Right cardiac atrium (tissue), 5 donors: ENCODE results near the gene SH2B3. TPM values are rescaled to one million over a fixed set of nuclear protein-coding genes. Genes with fewer than 3 reads are reported as not detected.
A peak's percentile ranks its signal among the peaks of the same experiment; 100 is the strongest.
"Not testable (repeated sequence)": the region's sequence is repeated elsewhere in the genome, so short reads cannot be mapped to it uniquely, and the experiment has no call there.

Source experiments
- ATAC-seq, 2 donors: fragments of 200-7000 bp; cut with Tn5 transposase; one replicate each; pipeline versions ENCODE4 v1.8.0 to v1.9.1; 2020; ENCODE audit warnings: moderate library complexity in 2 of 2, mild to moderate bottlenecking in 1 of 2
- DNase-seq, 3 donors: peaks; one replicate each; pipeline ENCODE4 v3.0.0-alpha.2; 2020
- H3K27ac ChIP-seq: one replicate; pipeline ENCODE4 v1.5.1; 2013; ENCODE audit warnings: mild to moderate bottlenecking, low read length, control low read depth, moderate library complexity
- H3K27me3 ChIP-seq: one replicate; pipeline ENCODE4 v1.6.1; 2013; ENCODE audit not compliant: control insufficient read depth, insufficient read depth
- H3K4me1 ChIP-seq: one replicate; pipeline ENCODE4 v1.6.1; 2013; ENCODE audit warnings: low read length; ENCODE audit not compliant: control insufficient read depth, insufficient read depth
- H3K4me3 ChIP-seq: one replicate; pipeline ENCODE4 v1.5.1; 2013; ENCODE audit warnings: low read length, control low read depth
- H3K9me3 ChIP-seq: one replicate; pipeline ENCODE4 v1.6.1; 2013; ENCODE audit warnings: low read length; ENCODE audit not compliant: control insufficient read depth
- WGBS: extraction: QIAGEN DNeasy Blood & Tissue Kit; methylation state at CpG from one replicate; pipeline ENCODE4 v1.1.7; 2013; 5-methylcytosine and 5-hydroxymethylcytosine counted together
- intact Hi-C, 4 donors: fragments of 100-400 bp; cut with DNase I; formaldehyde crosslinking; loops; one replicate each; pipeline versions ENCODE4 v1.11.0 to v1.14.0; 2022 to 2023
- polyA plus RNA-seq: library from polyadenylated mRNA; stranded (reverse); fragments of 200-250 nt; gene quantifications from one replicate; pipeline ENCODE4 v1.2.3, GENCODE V29; 2013
- total RNA-seq, 4 donors: library from RNA; stranded (reverse); fragmentation: NEBNext Ultra II Directional; extraction: Animal tissue kit (Norgen Biotek cat#: 25700); gene quantifications; one replicate each; pipeline ENCODE4 v1.2.1, GENCODE V29; 2021
- donor health status: healthy with polysubstance abuse.
- donor health status: DM: no; HTN: yes; CAD: no.
- donor health status: DM: no; HTN: no; CAD: no.
- donor health status: DM: no; HTN: yes; CAD: no; lungs with severe emphysema.
- donor health status: DM: yes; HTN: yes; CAD: no.

SH2B3 gene
- total and polyA plus RNA-seq, 5 donors: 10.3 to 31.2 (median 28.9) TPM

DNA sequence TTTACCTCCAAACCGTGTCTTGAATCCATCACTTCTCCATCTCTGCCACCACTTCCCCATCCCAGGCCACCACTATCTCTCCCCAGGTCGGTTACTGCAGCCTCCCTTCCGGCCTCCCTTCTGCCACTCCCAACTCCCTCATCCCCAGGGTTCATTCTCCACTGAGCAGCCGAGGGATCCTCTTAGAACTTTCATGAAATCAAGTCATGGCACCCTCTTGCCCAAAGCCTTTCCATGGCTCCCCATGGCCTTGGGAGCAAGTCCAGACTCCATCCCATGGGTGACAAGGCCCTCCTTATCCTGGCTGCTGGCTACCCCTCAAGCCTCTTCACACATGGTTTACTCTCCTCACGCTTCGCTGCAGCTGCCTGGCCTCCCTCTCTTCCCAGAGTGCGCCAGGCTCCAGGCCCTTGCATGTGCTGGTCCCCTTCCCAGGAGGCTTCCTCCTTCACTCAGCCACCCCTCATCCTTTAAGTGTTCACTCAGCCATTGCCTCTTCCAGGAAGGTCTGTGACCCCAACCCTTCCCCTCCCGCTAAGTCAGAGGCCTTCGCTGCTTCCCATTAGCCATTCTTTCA is 17.9 kb upstream of the SH2B3 start:
- no peak for DNase-seq
- WGBS: 84% methylated on average over 9 of the region's 9 CpGs

DNA sequence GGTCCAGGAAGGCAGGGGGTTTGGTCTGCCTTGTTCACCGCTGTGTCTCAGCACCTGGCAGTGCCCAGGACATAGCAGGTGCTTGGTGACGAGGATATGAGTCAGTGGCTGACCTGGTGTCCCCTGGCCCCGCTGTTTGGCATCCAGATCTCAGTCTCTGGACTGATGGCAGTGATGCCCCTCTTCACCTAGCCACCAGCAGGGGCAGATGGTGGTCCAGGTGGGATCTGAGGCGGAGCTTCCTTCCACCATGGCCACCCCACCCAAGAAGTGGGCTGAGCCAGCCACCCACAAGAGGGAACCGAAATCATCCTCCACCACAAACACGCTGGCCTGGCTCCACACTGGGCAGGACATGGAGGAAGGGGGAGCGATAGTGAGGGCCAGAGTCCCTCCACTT is 16.1 kb upstream of the SH2B3 start:
- Histone ChIP-seq H3K27ac (no peak overlapping the region), H3K9me3 (no peaks in the 10 kb centered on the region), H3K4me1 (no peaks in the 10 kb centered on the region), H3K27me3 (no peaks in the 10 kb centered on the region), H3K4me3 (no peak overlapping the region)
- intact Hi-C loops: loop anchor here in 1 of 4 donors (10.0 kb wide), 1 partner anchor 135 kb away; no protein-coding TSS in a partner anchor
- DNase-seq (peak in 1 of 3 donors; percentile 57), ATAC-seq (no peak)
- WGBS: 80% methylated on average over 7 of the region's 7 CpGs

More for the DNA sequence above, 17.9 kb upstream of the SH2B3 start:
- no peak overlapping the region for H3K4me3 ChIP-seq
- H3K27me3 ChIP-seq: no peaks in the 10 kb centered on the region
- no peak for ATAC-seq
- no peak overlapping the region for H3K27ac ChIP-seq
- H3K4me1 ChIP-seq: no peaks in the 10 kb centered on the region
- no peaks in the 10 kb centered on the region for H3K9me3 ChIP-seq
- intact Hi-C loops: no loop called here

DNA sequence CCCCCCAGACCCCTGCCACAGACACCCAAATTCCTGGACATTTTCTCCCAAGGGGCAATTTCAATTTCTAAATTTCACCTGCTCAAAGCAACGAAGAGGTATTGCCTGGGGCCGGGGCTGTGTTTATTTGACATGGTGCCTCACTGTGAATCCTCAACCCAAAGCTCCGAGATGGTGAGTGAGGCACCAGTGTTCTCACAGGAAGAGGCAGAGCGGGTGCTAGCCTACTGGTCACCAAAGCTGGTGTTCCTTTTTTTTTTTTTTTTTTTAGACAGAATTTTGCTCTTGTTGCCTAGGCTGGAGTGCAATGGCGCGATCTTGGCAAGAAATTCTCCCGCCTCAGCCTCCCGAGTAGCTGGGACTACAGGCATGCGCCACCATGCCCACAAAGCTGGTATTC is 14.8 kb upstream of the SH2B3 start:
- Histone ChIP-seq H3K4me1 (no peaks in the 10 kb centered on the region), H3K4me3 (no peak overlapping the region), H3K27me3 (no peaks in the 10 kb centered on the region), H3K9me3 (no peaks in the 10 kb centered on the region), H3K27ac (no peak overlapping the region)
- WGBS: 87% methylated on average over 9 of the region's 9 CpGs
- intact Hi-C loops: loop anchor here in 1 of 4 donors (10.0 kb wide), 1 partner anchor 134 kb away; no protein-coding TSS in a partner anchor
- DNase-seq (no peak), ATAC-seq (no peak)

DNA sequence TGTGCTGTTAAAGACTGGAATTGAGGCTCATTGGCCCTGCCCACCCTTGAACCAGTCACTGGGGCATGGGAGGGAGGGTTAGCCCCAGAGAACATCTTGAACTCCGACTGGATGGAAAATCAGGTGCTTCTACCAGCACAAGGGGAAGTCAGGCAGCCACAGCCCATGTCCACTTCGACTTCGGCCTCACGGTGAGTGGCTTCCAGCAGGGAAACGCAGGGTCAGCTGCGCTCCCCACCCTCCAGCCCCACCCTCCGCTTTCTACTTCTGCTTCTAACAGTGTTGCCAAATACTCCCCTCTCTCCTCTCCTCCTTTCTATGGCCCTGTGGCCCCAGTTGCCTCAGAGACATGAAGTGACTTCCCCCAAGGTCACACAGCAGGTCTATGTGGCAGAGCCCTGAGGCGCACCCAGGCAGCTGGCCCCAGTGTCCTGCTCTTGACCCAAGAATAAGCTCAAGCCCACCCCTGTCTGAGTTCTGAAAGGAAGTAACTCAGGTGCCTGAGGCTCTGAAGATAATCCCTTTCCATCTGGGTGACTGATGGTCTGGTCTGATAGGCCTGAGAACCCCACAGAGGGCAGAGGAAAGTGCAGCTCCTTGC is 11.9 kb upstream of the SH2B3 start:
- Histone ChIP-seq H3K9me3 (no peaks in the 10 kb centered on the region), H3K4me3 (no peak overlapping the region), H3K27ac (no peak overlapping the region), H3K4me1 (no peaks in the 10 kb centered on the region), H3K27me3 (no peaks in the 10 kb centered on the region)
- DNase-seq: peak in 2 of 3 donors; percentile 77 to 78
- 78% methylated on average over 8 of the region's 8 CpGs for WGBS
- intact Hi-C loops: loop anchor here in 1 of 4 donors (10.0 kb wide), 1 partner anchor 131 kb away; no protein-coding TSS in a partner anchor
- peak; percentile 25 to 49 for ATAC-seq

DNA sequence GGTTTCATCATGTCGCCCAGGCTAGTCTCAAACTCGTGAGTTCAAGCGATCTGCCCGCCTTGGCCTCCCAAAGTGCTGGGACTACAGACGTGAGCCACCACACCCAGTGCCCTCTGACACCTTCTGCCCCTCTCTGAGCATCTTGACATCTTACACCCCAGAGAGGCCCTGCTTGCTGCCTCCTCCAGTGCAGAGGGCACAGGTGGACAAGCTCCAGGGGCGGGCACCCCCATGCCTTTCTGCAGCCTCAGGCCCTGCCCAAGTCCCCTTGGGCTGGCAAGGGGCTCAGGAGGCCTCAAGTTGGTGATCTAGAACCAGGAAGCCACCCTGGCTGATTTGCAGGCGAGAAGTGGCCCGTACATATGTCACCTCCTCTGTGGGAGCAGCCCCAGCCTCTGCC is 11.2 kb upstream of the SH2B3 start:
- no peaks in the 10 kb centered on the region for H3K9me3 ChIP-seq
- no peak overlapping the region for H3K4me3 ChIP-seq
- no peak overlapping the region for H3K27ac ChIP-seq
- H3K27me3 ChIP-seq: no peaks in the 10 kb centered on the region
- DNase-seq (no peak), ATAC-seq (no peak)
- no peaks in the 10 kb centered on the region for H3K4me1 ChIP-seq
- intact Hi-C loops: loop anchor here in 1 of 4 donors (10.0 kb wide), 1 partner anchor 130 kb away; no protein-coding TSS in a partner anchor
- 82% methylated on average over 8 of the region's 8 CpGs for WGBS

DNA sequence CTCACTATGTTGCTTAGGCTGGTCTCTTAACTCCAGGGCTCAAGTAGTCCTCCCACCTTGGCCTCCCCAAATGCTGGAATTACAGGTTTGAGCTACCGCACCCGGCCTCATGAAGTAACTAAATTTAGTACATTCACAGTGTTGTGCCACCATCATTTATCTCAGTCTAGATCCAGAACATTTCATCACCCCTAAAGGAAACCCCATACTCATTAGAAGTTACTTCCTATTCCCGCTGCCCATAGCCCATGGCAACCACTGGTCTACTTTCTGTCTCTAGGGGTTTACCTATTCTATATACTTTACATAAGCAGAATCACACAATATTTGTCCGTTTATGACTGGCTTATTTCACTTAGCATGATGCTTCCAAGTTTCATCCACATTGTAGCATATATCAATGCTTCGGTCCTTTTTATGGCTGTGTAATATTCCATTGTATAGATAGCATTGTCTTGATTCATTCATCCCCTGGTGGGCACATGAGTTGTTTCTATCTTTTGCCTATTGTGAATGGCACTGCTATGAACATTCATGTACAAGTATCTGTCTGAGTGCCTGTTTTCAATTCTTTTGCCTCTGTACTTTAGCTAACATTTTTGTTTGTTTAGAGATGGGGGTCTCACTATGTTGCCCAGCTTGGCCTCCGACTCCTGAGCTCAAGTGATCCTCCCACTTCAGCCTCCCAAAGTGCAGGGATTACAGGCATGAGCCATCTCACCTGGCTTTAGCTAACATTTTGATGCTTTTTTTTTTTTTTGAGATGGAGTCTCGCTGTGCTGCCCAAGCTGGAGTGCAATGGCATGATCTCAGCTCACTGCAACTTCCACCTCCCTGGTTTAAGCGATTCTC is 10.2 kb upstream of the SH2B3 start:
- H3K27ac ChIP-seq: no peak overlapping the region
- WGBS: 88% methylated on average over 8 of the region's 8 CpGs
- intact Hi-C loops: loop anchor here (2.0 to 10.0 kb wide), 3 partner anchors 55 to 129 kb away; no protein-coding TSS in a partner anchor
- H3K9me3 ChIP-seq: no peaks in the 10 kb centered on the region
- ATAC-seq (no peak), DNase-seq (no peak)
- no peaks in the 10 kb centered on the region for H3K27me3 ChIP-seq
- H3K4me1 ChIP-seq: no peaks in the 10 kb centered on the region
- H3K4me3 ChIP-seq: no peak overlapping the region

DNA sequence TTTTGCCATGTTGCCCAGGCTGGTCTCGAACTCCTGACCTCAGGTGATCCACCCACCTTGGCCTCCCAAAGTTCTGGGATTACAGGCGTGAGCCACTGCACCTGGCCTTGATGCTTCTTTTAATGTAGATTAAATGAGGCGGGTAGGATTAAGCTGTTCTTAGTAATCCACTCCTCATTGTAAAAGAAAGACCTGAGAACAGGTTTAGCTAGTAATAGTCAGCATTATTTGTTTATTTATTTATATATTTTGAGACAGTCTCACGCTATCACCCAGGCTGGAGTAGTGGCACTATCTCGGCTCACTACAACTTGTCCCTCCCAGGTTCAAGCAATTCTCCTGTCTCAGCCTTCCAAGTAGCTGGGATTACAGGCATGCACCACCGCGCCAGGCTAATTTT is 9.5 kb upstream of the SH2B3 start:
- WGBS: 89% methylated on average over 7 of the region's 7 CpGs

DNA sequence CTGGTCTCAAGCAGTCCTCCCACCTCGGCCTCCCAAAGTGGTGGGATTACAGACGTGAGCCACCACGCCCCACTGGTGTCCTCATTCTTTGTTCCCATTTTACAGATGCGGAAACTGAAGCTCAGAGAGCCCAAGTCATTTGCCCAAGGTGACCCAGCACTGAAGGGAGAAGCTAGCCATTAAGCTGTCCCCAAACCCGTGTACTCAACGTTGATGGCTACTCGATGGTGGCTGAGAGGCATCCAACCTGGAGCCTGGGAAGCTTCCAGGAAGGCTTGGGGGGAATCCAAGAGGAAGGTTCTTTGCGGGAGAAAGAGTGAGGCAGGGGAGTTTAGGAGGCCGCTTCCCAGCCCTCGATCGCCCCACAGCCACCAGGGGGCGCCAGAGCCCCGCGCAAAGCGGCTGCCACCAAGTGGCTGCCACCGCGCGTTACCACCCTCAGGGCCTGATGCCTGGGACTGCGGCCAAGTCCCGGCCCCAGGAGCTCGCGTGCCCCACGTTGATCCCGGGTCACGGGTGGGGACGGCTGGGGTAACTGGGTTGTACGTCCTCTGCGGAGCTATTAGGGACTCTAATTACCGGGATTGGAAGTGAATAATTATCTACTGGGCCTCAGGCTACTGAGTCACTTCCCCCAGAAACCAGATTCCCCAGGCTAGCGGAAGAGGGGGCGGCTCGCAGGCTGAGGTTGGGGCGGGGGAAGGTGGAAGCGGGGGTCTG is 8.8 kb upstream of the SH2B3 start:
- intact Hi-C loops: loop anchor here (2.0 to 10.0 kb wide), 3 partner anchors 54 to 128 kb away; no protein-coding TSS in a partner anchor
- 8% methylated on average over 34 of the region's 34 CpGs for WGBS
- H3K27ac ChIP-seq: no peak overlapping the region
- no peaks in the 10 kb centered on the region for H3K9me3 ChIP-seq
- peak; percentile 85 to 89 for ATAC-seq
- H3K27me3 ChIP-seq: no peaks in the 10 kb centered on the region
- H3K4me3 ChIP-seq: no peak overlapping the region
- no peaks in the 10 kb centered on the region for H3K4me1 ChIP-seq
- peak; percentile 88 to 95 (median 94) for DNase-seq

More for the DNA sequence above, 9.5 kb upstream of the SH2B3 start:
- H3K27ac ChIP-seq, H3K4me1 ChIP-seq, ATAC-seq, H3K9me3 ChIP-seq, H3K4me3 ChIP-seq, DNase-seq, H3K27me3 ChIP-seq: not testable (repeated sequence)
- intact Hi-C loops: loop anchor here (2.0 to 10.0 kb wide), 3 partner anchors 55 to 129 kb away; no protein-coding TSS in a partner anchor

DNA sequence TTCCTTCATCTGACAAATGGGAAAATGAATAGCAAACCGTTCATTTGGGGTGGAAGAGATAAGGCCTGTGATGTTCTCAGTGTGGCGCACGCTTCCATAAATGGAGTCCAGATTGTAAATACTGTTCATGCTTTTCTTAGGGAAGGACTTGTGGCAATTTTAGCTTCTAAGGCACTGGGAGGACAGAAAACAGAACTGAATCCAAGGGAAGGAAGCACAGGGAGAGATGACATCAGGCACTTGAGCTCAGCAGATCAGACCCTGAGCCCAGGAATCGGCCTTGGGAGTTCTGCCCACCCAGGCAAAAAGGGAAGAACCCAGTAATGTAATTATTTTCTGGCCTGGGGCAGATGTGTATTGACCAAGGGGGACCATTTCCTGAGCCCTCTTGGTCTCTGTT is 7.2 kb upstream of the SH2B3 start:
- peaks cover 3% of the 10 kb centered on the region for H3K4me1 ChIP-seq
- H3K27ac ChIP-seq: no peak overlapping the region
- WGBS: 72% methylated on average over 4 of the region's 4 CpGs
- DNase-seq: no peak
- no peak for ATAC-seq
- intact Hi-C loops: loop anchor here in 3 of 4 donors (5.0 to 10.0 kb wide), 2 partner anchors 54 to 126 kb away; no protein-coding TSS in a partner anchor
- H3K9me3 ChIP-seq: no peaks in the 10 kb centered on the region
- H3K4me3 ChIP-seq: no peak overlapping the region
- no peaks in the 10 kb centered on the region for H3K27me3 ChIP-seq

DNA sequence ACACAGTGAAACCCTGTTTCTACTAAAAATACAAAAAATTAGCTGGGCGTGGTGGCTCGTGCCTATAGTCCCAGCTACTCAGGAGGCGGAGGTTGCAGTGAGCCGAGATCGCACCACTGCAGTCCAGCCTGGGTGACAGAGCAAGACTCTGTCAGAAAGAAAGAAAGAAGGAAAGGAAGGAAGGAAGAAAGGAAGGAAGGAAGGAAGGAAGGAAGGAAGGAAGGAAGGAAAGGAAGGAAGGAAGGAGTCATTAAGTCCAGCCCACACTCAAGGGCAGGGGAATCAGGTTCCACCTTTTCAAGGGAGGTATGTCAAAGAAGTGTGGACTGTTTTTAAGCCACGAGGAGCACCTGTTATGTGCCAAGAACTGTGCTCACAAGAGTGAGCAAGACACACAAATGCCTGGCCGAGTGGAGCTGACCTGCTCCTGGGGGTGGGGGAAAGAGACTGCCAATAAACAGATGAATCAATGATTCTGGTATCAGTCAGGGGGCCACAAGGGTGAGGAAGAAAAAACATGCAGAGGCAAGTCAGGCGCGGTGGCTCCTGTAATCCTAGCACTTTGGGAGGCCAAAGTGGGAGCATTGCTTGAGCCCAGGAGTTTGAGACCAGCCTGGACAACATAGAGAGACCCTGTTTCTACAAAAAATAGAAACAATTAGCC is 5.8 kb upstream of the SH2B3 start:
- 84% methylated on average over 9 of the region's 9 CpGs for WGBS
- not testable (repeated sequence) for H3K9me3 ChIP-seq, H3K4me3 ChIP-seq, H3K27me3 ChIP-seq, H3K4me1 ChIP-seq, H3K27ac ChIP-seq, ATAC-seq
- DNase-seq: peak in 1 of 3 donors; percentile 35
- intact Hi-C loops: loop anchor here in 3 of 4 donors (5.0 to 10.0 kb wide), 2 partner anchors 52 to 125 kb away; no protein-coding TSS in a partner anchor
